ENCODE data around the gene HNRNPL.

DNA sequence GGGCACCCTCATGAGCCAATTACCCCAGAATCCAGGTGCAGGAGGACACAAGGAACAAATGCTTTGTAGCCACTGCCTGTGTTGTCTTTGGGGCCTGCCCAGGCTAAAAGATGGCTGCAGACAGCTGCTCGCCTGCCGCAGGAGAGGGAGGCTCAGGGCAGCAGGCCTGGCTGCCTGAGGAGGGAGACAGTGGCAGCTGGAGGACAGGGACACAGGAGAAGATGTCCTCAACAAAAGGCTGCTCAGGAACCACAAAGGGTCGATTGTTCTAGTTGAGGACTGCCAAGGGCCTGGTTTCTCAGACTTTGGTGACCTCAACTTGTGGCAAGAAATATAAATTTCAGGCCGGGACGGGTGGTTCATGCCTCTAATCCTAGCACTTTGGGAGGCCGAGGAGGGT is 42.0 kb upstream of the HNRNPL start:
- TF ChIP-seq, protein P1, sequence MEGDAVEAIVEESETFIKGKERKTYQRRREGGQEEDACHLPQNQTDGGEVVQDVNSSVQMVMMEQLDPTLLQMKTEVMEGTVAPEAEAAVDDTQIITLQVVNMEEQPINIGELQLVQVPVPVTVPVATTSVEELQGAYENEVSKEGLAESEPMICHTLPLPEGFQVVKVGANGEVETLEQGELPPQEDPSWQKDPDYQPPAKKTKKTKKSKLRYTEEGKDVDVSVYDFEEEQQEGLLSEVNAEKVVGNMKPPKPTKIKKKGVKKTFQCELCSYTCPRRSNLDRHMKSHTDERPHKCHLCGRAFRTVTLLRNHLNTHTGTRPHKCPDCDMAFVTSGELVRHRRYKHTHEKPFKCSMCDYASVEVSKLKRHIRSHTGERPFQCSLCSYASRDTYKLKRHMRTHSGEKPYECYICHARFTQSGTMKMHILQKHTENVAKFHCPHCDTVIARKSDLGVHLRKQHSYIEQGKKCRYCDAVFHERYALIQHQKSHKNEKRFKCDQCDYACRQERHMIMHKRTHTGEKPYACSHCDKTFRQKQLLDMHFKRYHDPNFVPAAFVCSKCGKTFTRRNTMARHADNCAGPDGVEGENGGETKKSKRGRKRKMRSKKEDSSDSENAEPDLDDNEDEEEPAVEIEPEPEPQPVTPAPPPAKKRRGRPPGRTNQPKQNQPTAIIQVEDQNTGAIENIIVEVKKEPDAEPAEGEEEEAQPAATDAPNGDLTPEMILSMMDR (conservative IDR thresholded peaks at IDR 0.05; ENCODE audit: low read depth, low read length): no peak
- no peak for TF ChIP-seq EZH2 (IDR thresholded peaks at IDR 0.05; ENCODE audit: borderline replicate concordance, low read depth, low read length, poor library complexity, severe bottlenecking)

Data from A673 (cell line).